ENCODE data around the gene SND1. TPM values are rescaled to one million over a fixed set of nuclear protein-coding genes. Genes with fewer than 3 reads are reported as not detected.
A peak's percentile ranks its signal among the peaks of the same experiment; 100 is the strongest.

Gene SND1
- total RNA-seq, 1 donor, result 241 TPM

GRCh38 chr7:128037081-128037480 is 385.1 kb downstream of the SND1 start:
- no peak for DNase-seq (ENCODE audit: low read depth)
- no peak for TF ChIP-seq CTCF (IDR thresholded peaks at IDR 0.05; ENCODE audit: insufficient read depth, low read depth, low read length)
- H3K4me3 ChIP-seq (ENCODE audit: low read depth, low read length), result no peak overlapping the region

GRCh38 chr7:128037880-128038619 is 386.1 kb downstream of the SND1 start:
- no peak for DNase-seq (ENCODE audit: low read depth)
- no peak overlapping the region for H3K4me3 ChIP-seq (ENCODE audit: low read depth, low read length)
- no peak for TF ChIP-seq CTCF (IDR thresholded peaks at IDR 0.05; ENCODE audit: insufficient read depth, low read depth, low read length)

- H3K4me3 ChIP-seq (ENCODE audit: low read depth, low read length), result no peak overlapping the region
- no peak for TF ChIP-seq CTCF (IDR thresholded peaks at IDR 0.05; ENCODE audit: insufficient read depth, low read depth, low read length)
- no peak for DNase-seq (ENCODE audit: low read depth)
These were observed 387.6 kb downstream of the SND1 start for GRCh38 chr7:128039544-128039953.

GRCh38 chr7:128040205-128040604 is 388.2 kb downstream of the SND1 start:
- no peak for DNase-seq (ENCODE audit: low read depth)

GRCh38 chr7:128041203-128041602 is 389.2 kb downstream of the SND1 start:
- DNase-seq (ENCODE audit: low read depth), result peak; percentile 79
- no peak for TF ChIP-seq CTCF (IDR thresholded peaks at IDR 0.05; ENCODE audit: insufficient read depth, low read depth, low read length)
- no peak overlapping the region for H3K4me3 ChIP-seq (ENCODE audit: low read depth, low read length)

More at GRCh38 chr7:128040205-128040604, 388.2 kb downstream of the SND1 start:
- H3K4me3 ChIP-seq (ENCODE audit: low read depth, low read length), result no peak overlapping the region
- TF ChIP-seq CTCF (IDR thresholded peaks at IDR 0.05; ENCODE audit: insufficient read depth, low read depth, low read length), result no peak

- H3K4me3 ChIP-seq (ENCODE audit: low read depth, low read length), result no peak overlapping the region
- no peak for TF ChIP-seq CTCF (IDR thresholded peaks at IDR 0.05; ENCODE audit: insufficient read depth, low read depth, low read length)
- DNase-seq (ENCODE audit: low read depth), result no peak
These were observed 390.0 kb downstream of the SND1 start for GRCh38 chr7:128042012-128042411.

GRCh38 chr7:128044064-128044463 is 392.1 kb downstream of the SND1 start:
- no peak for TF ChIP-seq CTCF (IDR thresholded peaks at IDR 0.05; ENCODE audit: insufficient read depth, low read depth, low read length)
- H3K4me3 ChIP-seq (ENCODE audit: low read depth, low read length), result no peak overlapping the region
- DNase-seq (ENCODE audit: low read depth), result no peak
